Dermis blood vessel endothelial cell (primary cell): Measurements from ENCODE around the gene LCN2. TPM values are rescaled to one million over a fixed set of nuclear protein-coding genes. Genes with fewer than 3 reads are reported as not detected.
A peak's percentile ranks its signal among the peaks of the same experiment; 100 is the strongest.

Experiments used
- DNase-seq: peaks from one replicate; pipeline ENCODE4 v3.0.0; 2010
- total RNA-seq: library from RNA; depleted of rRNA; stranded (reverse); fragments of >200 nt; gene quantifications from 2 replicates; pipeline ENCODE4 v1.2.3, GENCODE V29; 2014

Gene LCN2
- total RNA-seq, 1 donor from 2014 or later: not detected

DNA sequence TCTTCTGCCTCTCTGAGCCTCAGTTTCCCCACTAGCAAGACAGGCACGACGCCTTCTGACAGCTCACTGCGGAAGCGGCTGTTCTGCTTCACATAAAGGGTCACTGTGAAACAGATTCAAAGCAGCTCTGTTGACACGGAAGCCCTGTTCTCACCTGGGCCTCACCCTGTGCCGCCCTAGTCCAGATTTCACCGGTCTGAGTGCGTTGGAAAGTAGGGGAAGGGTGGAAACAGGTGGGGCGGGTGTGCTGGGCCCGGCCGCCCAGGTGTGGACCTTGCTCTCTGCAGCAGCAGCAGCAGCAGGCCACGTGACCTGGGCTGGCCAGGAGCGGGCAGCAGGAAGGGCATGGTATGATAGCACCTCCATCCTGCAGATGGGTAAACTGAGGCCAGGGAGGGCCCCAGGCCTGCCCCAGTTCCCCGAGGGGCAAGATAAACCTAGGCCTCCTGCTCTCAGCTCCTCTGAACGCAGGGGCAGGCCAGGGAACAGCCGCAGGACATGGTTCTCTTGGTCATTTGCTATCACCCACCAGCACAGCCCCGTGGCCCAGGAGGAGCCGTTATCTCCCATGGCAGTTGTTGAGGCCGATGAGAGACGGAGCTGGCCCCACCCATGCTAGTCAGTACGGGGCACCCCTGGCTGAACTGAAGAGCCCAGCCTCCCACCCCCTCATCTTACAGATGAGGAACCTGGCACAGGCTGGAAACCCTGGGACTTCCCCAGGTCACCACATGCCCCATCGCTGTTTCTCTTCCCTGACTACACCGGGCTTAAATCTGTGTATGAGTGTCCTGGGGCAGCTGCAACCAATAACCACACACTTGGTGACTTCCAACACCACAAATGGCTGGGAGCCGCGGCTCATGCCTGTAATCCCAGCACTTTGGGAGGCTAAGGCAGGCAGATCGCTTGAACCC is 33.8 kb upstream of the LCN2 start:
- no peak for DNase-seq

DNA sequence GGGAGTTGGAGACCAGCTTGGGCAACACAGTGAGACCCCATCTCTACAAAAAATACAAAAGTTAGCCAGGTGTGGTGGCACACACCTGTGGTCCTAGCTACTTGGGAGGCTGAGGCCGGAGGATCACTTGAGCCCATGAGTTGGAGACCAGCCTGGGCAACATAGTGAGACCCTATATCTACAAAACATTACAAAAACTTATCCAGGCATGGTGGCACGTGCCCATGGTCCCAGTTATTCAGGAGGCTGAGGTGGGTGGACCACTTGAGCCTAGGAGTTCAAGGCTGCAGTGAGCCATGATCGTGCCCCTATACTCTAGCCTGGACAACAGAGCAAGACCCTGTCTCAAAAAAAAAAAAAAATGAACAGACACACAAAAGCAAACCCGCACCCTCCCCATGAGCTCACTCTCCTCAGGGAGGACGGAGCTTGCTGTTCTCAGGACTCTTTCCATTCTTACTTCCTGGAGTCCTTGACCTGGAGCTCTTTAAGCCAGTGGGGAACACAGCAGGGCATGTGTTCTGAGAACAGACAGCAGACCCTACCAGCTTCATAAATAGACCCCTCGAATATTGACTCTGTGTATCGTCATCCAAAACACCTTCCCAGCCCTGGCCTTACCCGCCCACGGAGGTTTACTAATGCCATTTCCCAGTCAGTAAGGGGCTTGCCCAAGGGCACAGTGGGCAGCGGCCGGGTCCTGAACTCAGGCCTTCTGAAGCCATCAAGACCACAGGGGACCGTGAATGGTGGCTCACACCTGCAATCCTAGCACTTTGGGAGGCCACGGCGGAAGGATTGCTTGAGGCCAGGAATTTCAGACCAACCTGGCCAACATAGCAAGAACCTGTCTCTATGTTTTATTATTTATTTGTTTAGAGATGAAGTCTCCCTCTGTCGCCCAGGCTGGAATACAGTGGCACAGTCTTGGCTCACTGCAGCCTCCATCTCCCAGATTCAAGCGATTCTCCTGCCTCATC is 32.9 kb upstream of the LCN2 start:
- DNase-seq: no peak

DNA sequence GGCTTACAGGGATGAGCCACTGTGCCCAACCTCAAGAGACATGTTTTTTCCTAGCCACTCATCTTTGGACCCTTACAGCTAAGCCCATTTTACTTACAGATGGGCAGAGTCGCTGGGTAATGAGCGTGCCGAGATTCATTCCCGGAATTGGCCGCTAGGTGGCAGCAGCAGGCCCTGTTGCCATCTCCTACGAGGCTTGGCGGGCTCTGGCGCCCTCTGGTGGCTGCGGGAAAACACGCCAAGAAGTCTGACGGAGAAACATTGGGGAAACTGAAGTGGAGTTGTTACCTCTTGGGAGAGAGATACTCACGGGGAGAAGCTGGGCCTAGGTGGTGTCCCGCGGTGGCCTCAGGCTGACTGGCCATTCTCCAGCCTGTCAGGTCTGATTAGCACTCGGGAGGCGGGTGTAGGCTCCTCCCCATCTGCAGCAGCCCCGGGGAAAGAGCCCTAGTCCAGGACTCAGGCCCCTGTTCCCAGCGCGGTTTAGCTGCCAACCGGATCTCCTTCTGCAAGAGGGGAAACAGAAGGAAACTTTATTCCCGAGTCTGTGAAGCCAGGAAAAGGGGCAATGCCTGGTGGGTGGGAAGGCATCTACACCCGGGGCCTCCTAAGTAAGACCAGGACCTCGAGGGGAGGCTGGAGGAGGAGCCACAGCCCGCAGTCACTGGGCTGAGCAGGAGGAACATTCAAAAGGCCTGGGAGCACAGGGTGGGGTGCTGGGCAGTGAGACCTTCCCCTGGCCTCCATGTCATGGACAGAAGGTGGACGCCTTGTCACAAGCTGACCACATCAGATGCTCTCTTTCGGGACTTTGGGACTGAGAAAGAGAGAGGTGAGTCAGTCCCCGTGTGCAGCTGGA is 31.4 kb upstream of the LCN2 start:
- DNase-seq: peak; percentile 94

DNA sequence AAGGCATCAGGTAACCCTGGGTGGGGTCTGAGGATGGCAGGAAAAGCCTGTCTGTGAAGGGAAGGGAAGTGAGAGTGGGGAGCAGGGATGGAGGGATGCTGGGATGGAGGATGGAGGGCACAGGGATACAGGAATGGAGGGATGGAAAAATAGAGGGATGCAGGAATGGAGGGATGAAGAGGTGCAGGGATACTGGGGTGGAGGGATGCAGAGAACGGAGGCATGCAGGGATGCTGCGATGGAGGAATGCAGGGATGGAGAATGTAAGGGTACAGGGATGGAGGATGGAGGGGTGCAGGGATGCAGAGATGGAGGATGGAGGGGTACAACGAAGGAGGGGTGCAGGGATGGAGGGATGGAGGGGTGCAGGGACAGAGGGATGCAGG is 30.8 kb upstream of the LCN2 start:
- DNase-seq: no peak

DNA sequence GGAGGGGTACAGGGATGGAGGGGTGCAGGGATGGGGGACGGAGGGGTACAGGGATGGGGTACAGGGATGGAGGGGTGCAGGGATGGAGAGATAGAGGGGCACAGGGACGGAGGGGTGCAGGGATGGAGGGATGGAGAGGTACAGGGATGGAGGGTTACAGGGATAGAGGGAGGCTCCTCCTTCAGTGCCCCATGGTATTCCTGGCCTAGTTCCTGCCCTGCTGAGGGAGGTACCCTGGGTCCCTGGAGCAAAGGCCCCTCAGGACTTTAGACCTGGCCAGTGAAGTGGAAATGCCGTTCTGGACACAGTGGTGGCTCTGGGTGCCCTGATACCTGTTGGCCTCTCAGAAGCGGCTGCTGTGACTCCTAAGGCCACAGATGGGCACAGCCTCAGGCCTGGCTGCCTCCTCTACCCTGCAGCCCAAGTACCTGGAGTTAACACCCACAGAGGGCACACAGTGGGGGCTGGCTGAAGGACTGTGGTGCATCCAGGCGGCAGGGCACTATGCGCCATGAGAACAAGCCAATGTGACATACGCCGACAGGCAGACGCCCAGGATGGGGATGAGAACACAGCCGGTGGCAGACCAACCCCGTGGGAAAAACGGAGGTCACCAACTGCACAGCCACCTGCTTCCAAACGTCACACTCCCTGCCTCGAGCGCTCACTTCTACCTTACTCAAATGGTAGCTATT is 30.1 kb upstream of the LCN2 start:
- DNase-seq: no peak

DNA sequence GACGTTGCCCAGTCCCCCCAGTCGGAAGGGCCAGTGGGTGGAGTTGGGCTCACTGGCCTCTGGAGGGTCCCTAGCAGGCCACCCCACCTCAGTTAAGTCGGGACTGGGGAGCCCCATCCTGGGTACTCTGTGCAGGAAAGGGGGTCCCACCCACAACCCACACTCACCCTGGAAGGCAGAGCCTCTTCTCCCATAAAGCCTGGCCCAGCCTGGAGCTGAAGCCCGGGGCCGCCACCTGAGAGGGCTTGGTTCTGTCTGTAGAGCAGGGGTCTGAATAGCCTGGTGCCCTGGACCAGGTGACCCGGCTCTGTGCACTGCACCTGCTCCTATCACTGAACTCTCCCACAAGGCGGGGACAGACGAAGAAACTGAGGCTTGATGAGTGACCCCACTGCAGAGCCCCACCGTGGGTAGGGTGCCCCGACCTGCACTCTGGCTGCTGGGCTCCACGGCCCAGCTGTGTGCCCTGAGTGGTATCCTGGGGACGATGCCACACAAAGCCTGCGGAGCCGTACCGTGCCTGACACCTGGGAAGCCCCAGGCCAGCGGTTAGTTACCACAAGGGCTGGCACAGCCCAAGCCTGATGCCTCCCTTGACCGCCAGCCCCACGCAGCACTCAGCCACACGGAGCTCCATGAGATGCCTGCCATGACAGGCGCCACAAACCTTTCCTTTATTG is 29.1 kb upstream of the LCN2 start:
- DNase-seq: no peak

DNA sequence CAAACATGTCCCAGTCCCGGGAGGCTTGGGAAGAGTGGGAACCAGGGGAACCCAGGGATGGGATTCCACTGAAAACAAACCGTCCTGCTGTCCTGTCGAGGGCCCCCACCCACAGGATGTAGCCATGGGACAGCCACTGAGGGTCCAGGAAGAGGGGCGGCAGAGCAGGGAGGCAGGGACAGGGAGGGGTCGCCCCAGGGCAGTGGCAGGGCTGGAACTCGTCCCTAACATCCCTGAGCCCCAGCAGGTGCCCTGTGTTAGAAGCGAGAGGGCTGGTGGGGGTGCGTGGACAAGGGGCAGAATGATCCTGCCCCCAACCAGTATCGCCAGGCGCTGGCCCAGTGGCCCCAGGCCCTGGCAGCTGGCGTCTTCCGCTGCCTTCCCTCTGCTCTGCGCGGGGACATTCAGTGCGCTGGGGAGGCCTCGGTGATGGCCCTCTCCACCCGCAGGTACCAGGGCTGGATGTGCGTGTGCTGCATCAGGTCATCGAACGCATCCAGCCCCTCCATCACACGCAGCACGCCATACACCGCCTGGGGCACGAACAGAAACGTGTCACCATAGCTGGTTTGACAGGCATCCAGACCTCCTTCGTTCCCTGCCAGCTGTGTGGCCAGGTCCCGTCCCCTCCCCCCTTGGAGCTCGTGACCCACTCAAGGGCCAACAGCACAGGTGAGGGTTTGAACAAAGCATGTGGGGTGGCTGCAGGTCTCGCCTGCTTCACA is 28.4 kb upstream of the LCN2 start:
- no peak for DNase-seq

DNA sequence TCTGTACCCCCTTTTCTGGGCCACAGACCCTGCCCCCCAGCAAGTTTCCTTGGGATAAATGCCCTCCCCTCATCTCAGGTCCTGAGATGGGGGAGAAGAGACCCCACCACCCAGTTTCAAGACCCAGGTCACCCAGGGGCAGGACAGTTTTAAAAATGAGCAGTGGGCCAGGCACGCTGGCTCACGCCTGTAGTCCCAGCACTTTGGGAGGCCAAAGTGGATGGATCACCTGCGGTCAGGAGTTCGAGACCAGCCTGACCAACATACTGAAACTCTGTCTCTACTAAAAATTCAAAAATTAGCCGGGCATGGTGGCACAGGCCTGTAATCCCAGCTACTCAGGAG is 27.8 kb upstream of the LCN2 start:
- no peak for DNase-seq

DNA sequence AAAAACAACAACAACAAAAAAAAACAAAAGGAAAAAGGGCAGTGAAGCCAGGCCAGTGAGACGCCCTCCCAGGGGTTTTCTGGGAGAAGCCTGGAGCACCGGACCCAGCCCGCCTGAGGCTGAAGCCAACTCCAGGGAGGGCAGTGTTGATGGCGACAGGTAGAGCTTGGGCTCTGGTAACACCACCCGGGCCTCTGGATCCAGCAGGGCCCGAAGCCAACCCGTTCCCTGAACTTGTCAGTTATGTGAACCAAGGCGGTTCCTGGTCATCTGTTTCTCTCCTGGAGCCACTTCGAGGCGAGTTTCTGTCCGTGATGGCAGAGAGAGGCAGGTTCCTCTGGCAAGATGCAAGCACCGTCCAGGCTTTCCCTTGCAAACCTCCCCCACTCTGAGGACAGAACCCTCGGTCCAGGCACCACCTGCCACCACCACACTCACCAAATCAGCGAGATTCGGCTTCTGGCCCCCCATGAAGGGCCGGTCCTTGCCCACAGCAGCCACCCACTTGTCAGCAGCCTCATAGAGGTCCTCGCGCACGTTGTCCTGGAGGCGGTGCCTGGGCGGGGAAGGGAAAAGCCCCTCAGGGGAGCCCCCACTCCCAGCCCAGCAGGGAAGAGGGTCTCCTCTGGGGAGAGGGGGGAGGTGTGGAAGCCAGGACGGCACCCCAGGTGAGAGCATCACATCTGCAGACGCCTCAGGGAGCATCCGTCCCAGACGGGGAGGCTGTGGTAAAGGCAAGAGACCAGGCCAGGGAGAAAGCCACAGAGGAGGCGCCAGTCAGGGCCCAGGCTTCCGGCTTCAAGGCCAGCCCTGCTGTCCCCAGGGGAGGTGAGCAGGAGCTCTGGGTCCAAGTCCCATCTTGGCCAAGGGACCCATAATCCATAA is 27.1 kb upstream of the LCN2 start:
- DNase-seq: no peak

DNA sequence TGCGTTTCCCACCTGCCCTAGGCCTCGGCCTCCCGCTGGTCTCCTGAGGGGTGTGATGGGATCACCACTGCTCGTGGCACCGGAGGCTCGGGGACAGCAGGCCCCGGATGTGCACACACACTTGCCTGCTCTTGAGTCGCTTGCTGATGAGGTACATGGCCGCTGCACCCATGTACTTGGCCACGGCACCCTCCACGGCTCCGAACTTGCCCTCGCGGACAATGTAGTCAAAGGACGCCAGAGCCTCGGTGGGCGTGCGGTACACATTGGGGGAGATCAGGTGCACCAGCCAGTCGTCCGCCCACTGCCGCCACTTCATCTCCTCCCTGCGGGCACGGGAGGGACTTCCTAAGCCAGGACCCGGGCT is 26.5 kb upstream of the LCN2 start:
- no peak for DNase-seq

DNA sequence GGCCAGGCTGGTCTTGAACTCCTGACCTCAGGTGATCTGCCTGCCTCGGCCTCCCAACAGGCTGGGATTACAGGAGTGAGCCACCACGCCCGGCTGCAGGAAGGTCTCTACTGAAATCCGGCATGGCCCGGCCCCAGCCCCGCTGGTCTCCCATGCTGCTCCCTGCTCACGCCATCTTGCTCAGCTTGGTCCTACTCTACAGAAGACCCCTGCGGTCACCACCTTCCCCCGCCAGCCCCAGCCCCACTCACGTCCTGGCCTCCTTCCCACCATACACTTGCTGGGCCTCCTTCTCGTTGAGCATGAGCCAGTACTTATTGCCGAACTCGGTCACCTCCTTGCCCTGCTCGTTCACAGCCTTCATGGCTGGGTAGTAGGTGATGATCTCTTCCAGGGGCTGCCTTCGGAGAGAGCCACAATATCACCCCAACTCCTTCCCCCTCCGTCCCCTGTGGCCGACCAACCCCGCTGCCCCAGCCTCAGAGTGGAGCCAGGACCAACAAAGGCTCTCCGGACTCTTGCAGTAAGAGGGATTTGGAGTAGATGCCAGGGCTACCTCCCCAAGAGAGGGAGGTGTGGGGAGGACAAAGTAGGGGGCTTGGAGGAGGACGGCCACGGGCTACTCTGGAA is 25.7 kb upstream of the LCN2 start:
- DNase-seq: no peak

DNA sequence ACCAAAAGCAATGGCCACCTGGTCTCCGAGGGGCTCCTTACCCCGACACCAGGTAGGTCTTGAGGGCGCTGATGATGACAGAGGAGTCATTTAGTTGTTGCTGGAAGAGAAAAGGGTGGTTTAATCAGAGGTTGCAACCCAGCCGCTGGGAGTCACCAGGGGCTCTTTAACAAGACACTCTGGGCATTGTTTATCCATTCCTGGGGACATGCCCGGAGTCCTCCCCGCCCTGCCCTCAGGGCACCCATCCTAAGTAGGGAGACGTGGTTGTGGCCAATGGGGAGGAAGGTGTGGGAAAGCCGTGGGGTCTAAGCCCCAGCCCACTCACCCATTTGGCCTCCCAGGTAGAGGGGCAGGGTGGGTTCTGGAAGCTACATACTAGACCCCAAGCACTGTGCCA is 24.8 kb upstream of the LCN2 start:
- no peak for DNase-seq

DNA sequence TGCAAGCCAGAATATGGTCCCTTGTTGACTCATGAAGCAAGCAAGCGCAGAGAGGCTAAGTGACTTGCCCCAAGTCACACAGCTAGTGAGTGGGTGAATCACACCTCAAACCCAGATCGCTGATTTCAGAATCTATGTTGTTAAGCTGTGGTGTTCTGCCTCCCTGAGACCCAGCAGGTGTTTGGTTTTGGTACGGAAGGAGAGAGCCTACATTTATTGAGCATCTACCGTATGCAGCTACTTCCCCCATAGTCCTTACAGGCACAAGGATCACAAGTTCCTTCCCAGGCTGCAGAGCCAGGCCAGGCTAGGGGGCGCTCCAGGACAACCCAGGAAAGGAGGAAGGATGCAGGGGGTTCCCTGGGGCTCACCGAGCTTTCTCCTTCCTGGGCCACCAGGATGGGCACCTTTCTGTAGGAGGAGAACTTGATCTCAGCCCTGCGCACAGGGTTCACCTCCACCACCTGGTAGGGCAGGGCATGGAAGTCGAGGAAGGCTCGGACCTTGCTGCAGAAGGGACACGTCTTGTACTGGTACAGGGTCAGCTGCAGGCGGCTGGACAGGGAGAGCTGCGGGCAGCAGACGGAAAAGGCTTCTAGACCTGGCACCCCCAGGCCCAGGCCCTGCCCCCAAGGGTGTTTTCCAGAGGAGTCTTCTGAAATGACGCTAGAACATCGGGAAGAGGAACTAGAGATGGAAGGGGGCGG is 24.2 kb upstream of the LCN2 start:
- peak; percentile 74 for DNase-seq

DNA sequence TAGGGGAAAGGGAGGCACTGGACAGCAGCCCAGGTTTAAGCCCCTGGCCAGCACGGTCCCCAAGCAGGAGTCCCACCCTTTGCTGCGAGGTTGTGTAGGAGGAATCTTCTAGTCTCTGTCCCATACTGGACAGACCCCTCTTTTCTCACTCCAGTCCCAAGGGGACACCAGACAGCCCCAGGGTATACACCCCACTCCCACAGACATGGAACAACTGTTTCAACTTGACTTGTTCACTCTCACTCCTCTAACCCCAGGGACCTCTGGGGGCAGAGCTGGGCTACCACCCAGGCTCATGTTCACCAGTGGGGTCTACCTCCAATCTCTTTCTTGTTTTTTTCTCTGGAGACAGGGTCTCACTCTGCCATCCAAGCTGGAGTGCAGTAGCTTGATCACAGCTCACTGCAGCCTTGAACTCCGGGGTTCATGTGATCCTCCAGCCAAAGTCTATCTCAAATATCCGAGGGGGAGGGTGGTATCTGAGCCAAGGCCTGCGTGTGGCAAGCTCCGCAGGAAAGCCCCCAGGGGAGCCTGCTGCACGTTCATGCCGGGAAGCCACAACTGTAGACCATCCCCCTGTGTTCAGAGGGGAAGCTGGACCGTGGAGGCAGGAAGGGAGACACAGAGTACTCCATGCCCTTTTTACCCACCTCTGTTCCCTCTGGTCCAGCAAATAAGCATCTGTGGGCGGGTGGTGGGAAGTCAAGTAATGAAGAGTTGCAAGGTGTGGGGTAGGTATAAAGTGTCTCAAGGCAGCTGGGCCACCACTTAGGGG is 23.5 kb upstream of the LCN2 start:
- no peak for DNase-seq

DNA sequence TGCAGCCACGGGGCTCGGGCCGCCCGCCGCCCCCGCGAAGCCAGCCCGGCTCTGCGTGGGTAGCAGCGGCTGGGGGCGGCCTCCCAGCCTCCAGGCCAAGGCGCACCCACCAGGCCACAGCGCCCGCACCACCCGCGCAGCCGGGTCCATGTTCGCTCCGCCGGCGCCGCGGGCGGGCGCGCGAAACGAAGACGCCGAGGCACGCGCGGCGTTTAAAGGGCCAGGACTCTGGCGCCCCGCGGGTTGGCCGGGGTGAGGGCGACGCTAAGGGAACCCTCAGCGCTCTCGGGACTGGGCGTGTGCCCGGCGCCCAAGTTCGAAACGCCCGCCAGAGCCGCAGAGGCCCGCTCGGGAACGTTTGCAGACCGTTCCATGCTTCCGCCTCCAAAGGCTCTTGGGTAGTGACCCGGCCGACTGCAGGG is 21.7 kb upstream of the LCN2 start, which contains the start of gene PTGES2:
Gene PTGES2, minus strand, starts transcription at position 162 of the 422 bp plus-strand sequence. Its CDS starts 12 bp downstream, at position 150.
- peak; percentile 91 for DNase-seq

DNA sequence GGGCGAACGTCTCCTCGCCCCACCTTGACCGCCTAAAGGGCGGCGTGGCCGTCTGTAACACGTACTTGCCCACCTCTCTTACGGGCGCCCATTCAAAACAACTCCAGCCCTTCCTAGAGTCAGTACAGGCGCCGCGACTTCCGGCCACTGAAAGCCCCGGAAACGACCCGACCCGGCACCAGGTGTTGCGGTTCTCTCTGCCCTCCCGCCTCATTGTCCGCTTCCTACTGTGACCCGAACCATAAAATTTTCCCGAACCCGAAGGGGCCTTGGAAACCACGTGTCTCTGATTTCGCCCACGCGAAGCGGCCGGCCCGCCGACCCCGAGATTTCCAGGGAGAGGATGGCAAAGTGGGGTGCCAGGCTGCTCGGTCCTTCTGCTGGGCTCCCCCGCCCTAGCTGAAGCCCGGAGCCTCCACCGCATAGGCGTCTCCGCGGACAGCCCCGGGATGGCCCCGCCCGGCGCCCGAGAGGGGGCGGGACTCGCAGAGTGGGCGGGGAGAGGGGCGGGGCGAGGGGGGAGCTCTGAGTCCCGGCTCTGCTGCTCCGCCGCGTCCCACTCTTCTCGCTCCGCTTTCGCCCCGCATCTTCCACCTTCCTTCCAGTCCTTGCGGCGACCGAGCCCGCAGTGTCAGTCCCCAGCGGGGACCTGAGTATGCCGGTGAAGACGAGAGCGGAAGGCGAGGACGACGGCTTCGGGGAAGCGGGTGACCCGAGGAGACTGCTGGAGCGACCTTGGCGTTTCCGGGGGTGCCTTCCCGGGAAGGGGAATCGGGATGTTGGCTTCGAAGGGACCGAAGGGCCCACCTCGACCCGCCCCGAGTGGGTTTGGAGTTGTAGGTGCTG is 21.0 kb upstream of the LCN2 start:
- DNase-seq: peak; percentile 90
